Measurements from ENCODE around the gene RHBDL3.
A peak's percentile ranks its signal among the peaks of the same experiment; 100 is the strongest.

The RHBDL3 gene, protein sequence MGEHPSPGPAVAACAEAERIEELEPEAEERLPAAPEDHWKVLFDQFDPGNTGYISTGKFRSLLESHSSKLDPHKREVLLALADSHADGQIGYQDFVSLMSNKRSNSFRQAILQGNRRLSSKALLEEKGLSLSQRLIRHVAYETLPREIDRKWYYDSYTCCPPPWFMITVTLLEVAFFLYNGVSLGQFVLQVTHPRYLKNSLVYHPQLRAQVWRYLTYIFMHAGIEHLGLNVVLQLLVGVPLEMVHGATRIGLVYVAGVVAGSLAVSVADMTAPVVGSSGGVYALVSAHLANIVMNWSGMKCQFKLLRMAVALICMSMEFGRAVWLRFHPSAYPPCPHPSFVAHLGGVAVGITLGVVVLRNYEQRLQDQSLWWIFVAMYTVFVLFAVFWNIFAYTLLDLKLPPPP

DNA sequence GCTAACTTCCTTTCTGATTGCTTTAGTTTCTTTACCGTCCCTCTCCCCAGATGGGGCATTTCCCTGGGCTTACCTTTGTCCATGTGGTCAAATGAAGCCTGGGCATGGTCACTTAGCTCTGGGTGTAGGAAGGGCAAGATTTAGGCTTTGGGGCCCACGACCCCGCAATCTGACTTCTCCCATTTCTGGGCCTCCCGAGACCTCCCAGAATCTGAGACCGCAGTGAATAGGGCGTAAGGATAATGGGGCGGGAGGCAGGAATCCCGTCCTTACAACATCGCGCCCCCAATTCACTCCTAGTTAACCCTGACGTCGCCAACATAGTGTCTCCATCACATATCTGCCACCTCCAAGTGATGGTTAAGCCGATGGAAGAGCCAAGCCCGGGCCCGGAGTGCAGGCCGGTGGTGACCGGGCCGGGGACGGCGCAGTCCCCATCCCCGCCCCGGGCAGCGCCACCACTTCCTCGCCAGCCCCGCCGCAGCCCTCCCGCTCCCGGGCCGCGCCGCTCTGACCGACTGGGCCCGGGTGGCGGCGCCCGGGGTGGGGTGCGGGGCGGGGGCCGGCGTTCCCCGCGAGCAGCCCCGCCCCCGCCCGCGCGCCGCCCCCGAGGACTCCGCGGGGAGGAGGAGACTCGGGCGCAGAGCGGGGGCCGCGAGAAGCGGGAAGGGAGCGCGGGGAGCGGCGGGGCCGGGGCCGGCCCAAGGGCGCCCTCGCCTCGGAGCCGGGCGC lies at the start of gene RHBDL3:
RHBDL3 (plus strand) TSS at position 641 of the 732 bp plus-strand sequence. CDS start 358 bp downstream, outside the sequence.
- Histone ChIP-seq H3K36me3 (ENCODE audit: insufficient read depth, low read length) (no peaks in the 10 kb centered on the region), H3K9ac (ENCODE audit: insufficient read length) (no peak within 1 kb of the TSS), H3K4me3 (peak within 1 kb of the TSS; percentile 72), H3K9me3 (ENCODE audit: low read depth, low read length) (no peaks in the 10 kb centered on the region), H3K27ac (no peak within 1 kb of the TSS)
- TF ChIP-seq EZH2 (IDR thresholded peaks at IDR 0.05) (no peak), FOXP2 (optimal IDR thresholded peaks at IDR 0.05; ENCODE audit: control extremely low read depth, extremely low read length, insufficient read depth) (no peak), POLR2AphosphoS5 (IDR thresholded peaks at IDR 0.05; ENCODE audit: borderline replicate concordance, low read depth, low read length) (no peak)
- DNase-seq (ENCODE audit: low read depth, low spot score), result no peak

DNA sequence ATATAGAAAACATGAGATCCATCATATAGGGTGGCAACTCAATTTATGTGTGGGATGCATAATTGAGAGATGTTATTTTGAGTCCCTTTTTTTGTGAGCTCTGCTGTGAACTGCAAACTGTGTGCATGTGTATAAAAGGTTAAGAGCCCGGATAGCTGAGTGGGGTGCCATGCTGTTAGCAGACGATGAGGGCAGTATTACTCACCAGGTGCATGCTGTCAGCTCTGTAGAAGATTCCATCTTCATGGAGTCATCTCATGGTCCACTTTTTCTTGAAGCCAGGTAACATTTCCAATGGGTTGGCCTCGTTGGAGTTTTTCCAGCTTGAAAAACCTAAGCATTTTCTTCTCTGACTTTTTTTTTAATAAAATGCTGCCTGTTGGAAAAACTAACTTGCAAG lies 43.0 kb upstream of the RHBDL3 start:
- TF ChIP-seq FOXP2 (optimal IDR thresholded peaks at IDR 0.05; ENCODE audit: control extremely low read depth, extremely low read length, insufficient read depth) (no peak), EZH2 (IDR thresholded peaks at IDR 0.05) (no peak), POLR2AphosphoS5 (IDR thresholded peaks at IDR 0.05; ENCODE audit: borderline replicate concordance, low read depth, low read length) (no peak)
- Histone ChIP-seq H3K27ac (no peak overlapping the region), H3K9ac (ENCODE audit: insufficient read length) (no peak overlapping the region), H3K36me3 (ENCODE audit: insufficient read depth, low read length) (no peaks in the 10 kb centered on the region), H3K4me3 (no peak overlapping the region), H3K9me3 (ENCODE audit: low read depth, low read length) (no peaks in the 10 kb centered on the region)
- no peak for DNase-seq (ENCODE audit: low read depth, low spot score)

DNA sequence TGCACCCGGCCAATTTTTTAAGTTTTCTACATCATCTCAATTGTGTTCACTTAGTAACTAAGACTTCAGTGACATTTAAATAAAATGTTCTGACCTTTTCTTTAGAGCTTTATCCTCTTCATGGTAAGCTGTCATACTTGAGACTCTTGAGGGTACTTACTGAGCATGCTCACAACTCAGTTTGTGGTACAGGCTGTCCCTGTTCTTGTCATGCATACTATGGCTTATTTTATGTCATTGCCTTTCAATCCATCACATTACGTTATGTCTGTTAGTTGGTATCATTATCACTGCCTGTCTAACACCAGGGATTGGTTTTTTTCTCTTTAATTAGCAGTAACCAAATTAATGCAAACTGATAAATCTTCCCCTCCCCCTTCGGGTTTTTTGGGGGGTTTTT lies 41.9 kb upstream of the RHBDL3 start:
- H3K9me3 ChIP-seq (ENCODE audit: low read depth, low read length), result no peaks in the 10 kb centered on the region
- H3K36me3 ChIP-seq (ENCODE audit: insufficient read depth, low read length), result no peaks in the 10 kb centered on the region
- no peak for DNase-seq (ENCODE audit: low read depth, low spot score)
- no peak for TF ChIP-seq FOXP2 (optimal IDR thresholded peaks at IDR 0.05; ENCODE audit: control extremely low read depth, extremely low read length, insufficient read depth)
- no peak for TF ChIP-seq EZH2 (IDR thresholded peaks at IDR 0.05)
- TF ChIP-seq POLR2AphosphoS5 (IDR thresholded peaks at IDR 0.05; ENCODE audit: borderline replicate concordance, low read depth, low read length), result no peak
- no peak overlapping the region for H3K27ac ChIP-seq
- H3K9ac ChIP-seq (ENCODE audit: insufficient read length), result no peak overlapping the region
- H3K4me3 ChIP-seq, result no peak overlapping the region

DNA sequence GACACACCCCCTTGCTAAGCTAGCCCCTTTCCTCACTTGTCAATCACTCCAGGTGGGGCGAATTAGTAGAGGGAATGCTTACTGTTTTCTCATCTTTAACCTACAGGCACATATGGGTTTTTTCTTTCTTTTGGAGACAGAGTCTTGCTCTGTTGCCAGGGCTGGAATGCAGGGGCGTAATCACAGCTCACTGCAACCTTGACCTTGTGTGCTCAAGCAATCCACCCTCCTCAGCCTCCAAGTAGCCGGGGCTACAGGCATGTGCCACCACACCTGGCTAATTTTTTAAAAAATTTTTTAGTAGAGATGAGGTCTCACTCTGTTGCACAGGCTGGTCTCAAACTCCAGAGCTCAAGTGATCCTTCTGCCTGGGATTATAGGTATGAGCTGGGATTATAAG lies 38.7 kb upstream of the RHBDL3 start:
- Histone ChIP-seq H3K27ac (no peak overlapping the region), H3K9me3 (ENCODE audit: low read depth, low read length) (no peaks in the 10 kb centered on the region), H3K4me3 (no peak overlapping the region), H3K9ac (ENCODE audit: insufficient read length) (no peak overlapping the region), H3K36me3 (ENCODE audit: insufficient read depth, low read length) (no peaks in the 10 kb centered on the region)
- no peak for TF ChIP-seq FOXP2 (optimal IDR thresholded peaks at IDR 0.05; ENCODE audit: control extremely low read depth, extremely low read length, insufficient read depth)
- TF ChIP-seq POLR2AphosphoS5 (IDR thresholded peaks at IDR 0.05; ENCODE audit: borderline replicate concordance, low read depth, low read length), result no peak
- no peak for TF ChIP-seq EZH2 (IDR thresholded peaks at IDR 0.05)
- no peak for DNase-seq (ENCODE audit: low read depth, low spot score)

DNA sequence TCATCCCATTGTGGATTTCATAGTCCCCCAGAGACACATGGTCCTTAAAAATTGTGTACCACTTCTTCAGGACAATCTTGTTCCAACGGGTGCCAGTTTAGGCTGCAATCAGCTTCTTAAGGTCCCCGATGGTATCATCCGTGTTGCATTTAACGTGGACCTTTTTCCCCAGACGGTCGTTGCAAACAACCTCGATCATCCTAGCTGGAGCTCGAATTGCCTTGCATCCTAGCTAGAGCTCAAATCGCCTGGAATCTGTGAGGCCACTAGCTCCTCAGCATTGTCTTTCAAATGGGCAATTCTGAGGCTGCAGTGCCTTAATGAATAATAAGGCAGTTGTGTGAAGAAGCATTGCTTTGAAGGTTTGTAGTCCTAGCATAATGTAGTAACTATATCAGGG lies 37.7 kb upstream of the RHBDL3 start:
- no peaks in the 10 kb centered on the region for H3K9me3 ChIP-seq (ENCODE audit: low read depth, low read length)
- no peak for DNase-seq (ENCODE audit: low read depth, low spot score)
- H3K27ac ChIP-seq, result no peak overlapping the region
- H3K9ac ChIP-seq (ENCODE audit: insufficient read length), result no peak overlapping the region
- TF ChIP-seq FOXP2 (optimal IDR thresholded peaks at IDR 0.05; ENCODE audit: control extremely low read depth, extremely low read length, insufficient read depth) (no peak), POLR2AphosphoS5 (IDR thresholded peaks at IDR 0.05; ENCODE audit: borderline replicate concordance, low read depth, low read length) (no peak)
- H3K36me3 ChIP-seq (ENCODE audit: insufficient read depth, low read length), result no peaks in the 10 kb centered on the region
- H3K4me3 ChIP-seq, result no peak overlapping the region

DNA sequence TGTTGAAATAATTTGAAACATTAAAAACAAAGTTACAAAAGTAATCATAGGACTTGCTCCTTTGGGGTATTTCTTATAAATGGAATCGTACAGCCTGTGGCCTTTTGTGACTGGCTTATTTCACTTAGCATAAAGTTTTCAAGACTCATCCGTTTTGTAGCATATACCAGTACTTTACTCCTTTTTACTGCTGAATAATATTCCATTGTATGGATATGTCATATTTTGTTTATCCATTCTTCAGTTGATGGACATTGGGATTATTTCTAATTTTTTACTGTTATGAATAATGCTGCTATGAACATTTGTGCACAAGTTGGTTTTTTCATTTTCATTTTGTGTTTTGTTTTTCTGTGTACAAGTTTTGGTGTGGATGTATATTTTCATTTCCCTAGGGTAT lies 30.0 kb upstream of the RHBDL3 start:
- Histone ChIP-seq H3K9ac (ENCODE audit: insufficient read length) (no peak overlapping the region), H3K27ac (no peak overlapping the region), H3K9me3 (ENCODE audit: low read depth, low read length) (no peaks in the 10 kb centered on the region), H3K4me3 (no peak overlapping the region), H3K36me3 (ENCODE audit: insufficient read depth, low read length) (no peaks in the 10 kb centered on the region)
- DNase-seq (ENCODE audit: low read depth, low spot score), result no peak
- TF ChIP-seq FOXP2 (optimal IDR thresholded peaks at IDR 0.05; ENCODE audit: control extremely low read depth, extremely low read length, insufficient read depth) (no peak), POLR2AphosphoS5 (IDR thresholded peaks at IDR 0.05; ENCODE audit: borderline replicate concordance, low read depth, low read length) (no peak), EZH2 (IDR thresholded peaks at IDR 0.05) (no peak)

DNA sequence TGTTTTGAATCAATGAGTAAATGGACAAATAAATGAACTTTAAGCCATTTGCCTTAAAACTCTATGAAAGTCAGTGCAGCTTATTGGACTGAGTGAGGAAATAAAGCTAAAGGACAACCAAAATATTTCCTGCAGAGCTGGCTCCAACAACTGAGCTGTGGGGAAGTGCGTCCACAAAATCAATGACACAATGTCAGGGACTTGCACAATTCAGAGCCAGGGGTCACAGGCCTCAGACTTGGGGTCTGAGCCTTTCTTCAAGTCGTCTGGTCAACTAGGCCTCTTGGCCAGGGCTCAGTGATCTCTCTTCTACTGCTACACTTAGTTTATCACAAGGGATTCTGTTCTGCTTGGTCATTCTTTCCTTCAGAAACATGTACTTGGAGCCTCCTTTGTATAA lies 26.2 kb upstream of the RHBDL3 start:
- Histone ChIP-seq H3K9ac (ENCODE audit: insufficient read length) (no peak overlapping the region), H3K36me3 (ENCODE audit: insufficient read depth, low read length) (no peaks in the 10 kb centered on the region), H3K4me3 (no peak overlapping the region), H3K27ac (no peak overlapping the region), H3K9me3 (ENCODE audit: low read depth, low read length) (no peaks in the 10 kb centered on the region)
- TF ChIP-seq POLR2AphosphoS5 (IDR thresholded peaks at IDR 0.05; ENCODE audit: borderline replicate concordance, low read depth, low read length) (no peak), EZH2 (IDR thresholded peaks at IDR 0.05) (no peak), FOXP2 (optimal IDR thresholded peaks at IDR 0.05; ENCODE audit: control extremely low read depth, extremely low read length, insufficient read depth) (no peak)
- no peak for DNase-seq (ENCODE audit: low read depth, low spot score)

DNA sequence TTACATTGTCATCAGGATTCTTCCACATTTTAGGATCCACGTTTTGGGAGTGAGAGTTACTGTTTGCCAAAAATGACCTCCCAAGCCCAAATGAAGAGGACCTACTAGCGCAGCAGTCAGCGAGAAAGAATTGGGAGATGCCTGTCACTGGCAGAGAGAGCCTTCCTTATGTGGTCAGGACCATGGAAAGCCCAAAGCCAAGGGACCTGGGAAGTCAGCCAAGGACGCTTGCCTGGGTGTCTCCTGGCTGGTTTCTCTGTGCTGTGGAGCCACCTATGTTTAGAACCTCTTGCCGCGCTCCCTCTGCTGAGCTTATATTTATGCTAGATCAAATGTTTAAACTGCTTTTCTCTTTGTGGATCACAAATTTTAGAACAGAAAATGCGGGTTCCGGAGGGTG lies 24.9 kb upstream of the RHBDL3 start:
- Histone ChIP-seq H3K27ac (no peak overlapping the region), H3K4me3 (no peak overlapping the region), H3K36me3 (ENCODE audit: insufficient read depth, low read length) (no peaks in the 10 kb centered on the region), H3K9me3 (ENCODE audit: low read depth, low read length) (no peaks in the 10 kb centered on the region), H3K9ac (ENCODE audit: insufficient read length) (no peak overlapping the region)
- no peak for DNase-seq (ENCODE audit: low read depth, low spot score)
- TF ChIP-seq EZH2 (IDR thresholded peaks at IDR 0.05) (no peak), POLR2AphosphoS5 (IDR thresholded peaks at IDR 0.05; ENCODE audit: borderline replicate concordance, low read depth, low read length) (no peak), FOXP2 (optimal IDR thresholded peaks at IDR 0.05; ENCODE audit: control extremely low read depth, extremely low read length, insufficient read depth) (no peak)
